ENCODE data around the gene FYB1.

GRCh38 chr5:39238366-39239105 lies 19.2 kb upstream of the FYB1 start:
- TF ChIP-seq, protein P1, sequence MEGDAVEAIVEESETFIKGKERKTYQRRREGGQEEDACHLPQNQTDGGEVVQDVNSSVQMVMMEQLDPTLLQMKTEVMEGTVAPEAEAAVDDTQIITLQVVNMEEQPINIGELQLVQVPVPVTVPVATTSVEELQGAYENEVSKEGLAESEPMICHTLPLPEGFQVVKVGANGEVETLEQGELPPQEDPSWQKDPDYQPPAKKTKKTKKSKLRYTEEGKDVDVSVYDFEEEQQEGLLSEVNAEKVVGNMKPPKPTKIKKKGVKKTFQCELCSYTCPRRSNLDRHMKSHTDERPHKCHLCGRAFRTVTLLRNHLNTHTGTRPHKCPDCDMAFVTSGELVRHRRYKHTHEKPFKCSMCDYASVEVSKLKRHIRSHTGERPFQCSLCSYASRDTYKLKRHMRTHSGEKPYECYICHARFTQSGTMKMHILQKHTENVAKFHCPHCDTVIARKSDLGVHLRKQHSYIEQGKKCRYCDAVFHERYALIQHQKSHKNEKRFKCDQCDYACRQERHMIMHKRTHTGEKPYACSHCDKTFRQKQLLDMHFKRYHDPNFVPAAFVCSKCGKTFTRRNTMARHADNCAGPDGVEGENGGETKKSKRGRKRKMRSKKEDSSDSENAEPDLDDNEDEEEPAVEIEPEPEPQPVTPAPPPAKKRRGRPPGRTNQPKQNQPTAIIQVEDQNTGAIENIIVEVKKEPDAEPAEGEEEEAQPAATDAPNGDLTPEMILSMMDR (IDR thresholded peaks at IDR 0.05; ENCODE audit: control extremely low read depth in 1 of 3, insufficient read depth in 1 of 3, low read depth in 1 of 3, low read length in 3 of 3), result no peak
- no peak for TF ChIP-seq EZH2 (IDR thresholded peaks at IDR 0.05; ENCODE audit: low read depth, low read length, severe bottlenecking)

Measured in H1 (cell line).